ENCODE data around the gene PTPN14. TPM values are rescaled to one million over a fixed set of nuclear protein-coding genes. Genes with fewer than 3 reads are reported as not detected.

Gene PTPN14
- polyA plus RNA-seq, 1 donor from 2014 or later, result 0.07 TPM

DNA sequence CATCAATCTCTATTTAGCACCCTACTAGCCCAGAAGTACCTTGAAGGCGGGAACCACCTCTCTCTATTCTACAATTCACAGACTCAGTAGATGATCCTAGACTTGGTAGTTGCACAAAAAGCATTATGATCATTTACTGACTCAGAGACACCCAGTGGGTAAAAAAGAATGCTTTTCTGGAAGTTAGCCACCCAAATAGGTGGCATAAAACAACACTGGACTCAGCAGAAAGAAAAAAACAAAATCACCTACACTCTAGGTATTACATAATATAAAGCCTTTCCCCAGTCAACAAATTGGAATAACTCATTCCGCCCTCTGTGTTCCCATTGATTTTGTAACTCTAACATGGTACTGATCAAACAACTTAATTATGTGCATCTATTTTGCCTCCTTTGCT lies 126.3 kb downstream of the PTPN14 start:
- Histone ChIP-seq H3K4me3 (ENCODE audit: low read length) (no peak overlapping the region), H4K20me1 (ENCODE audit: insufficient read depth) (no peaks in the 10 kb centered on the region), H2AFZ (ENCODE audit: low read depth, low read length) (no peak overlapping the region), H3K9ac (ENCODE audit: low read length) (no peak overlapping the region), H3K9me2 (ENCODE audit: insufficient read depth, low read length) (no peaks in the 10 kb centered on the region), H3K36me3 (ENCODE audit: insufficient read depth, low read length) (no peaks in the 10 kb centered on the region), H3K27me3 (ENCODE audit: insufficient read depth, low read depth, low read length) (no peaks in the 10 kb centered on the region), H3K79me2 (replicated peaks; ENCODE audit: insufficient read depth, low read length) (no peaks in the 10 kb centered on the region), H3K4me2 (ENCODE audit: low read length) (no peak overlapping the region), H3K27ac (ENCODE audit: low read length) (no peak overlapping the region), H3K9me3 (ENCODE audit: low read length) (no peaks in the 10 kb centered on the region), H3F3A (ENCODE audit: insufficient read depth, low read length, poor library complexity, severe bottlenecking) (no peaks in the 10 kb centered on the region)
- TF ChIP-seq TAF1 (IDR thresholded peaks at IDR 0.05; ENCODE audit: low read depth) (no peak), CTCF (IDR thresholded peaks at IDR 0.05; ENCODE audit: poor library complexity, severe bottlenecking) (no peak), EP300 (conservative IDR thresholded peaks at IDR 0.05; ENCODE audit: poor library complexity, severe bottlenecking) (no peak), REST (IDR thresholded peaks at IDR 0.05; ENCODE audit: borderline replicate concordance) (no peak), POLR2AphosphoS5 (IDR thresholded peaks at IDR 0.05) (no peak), RAD21 (conservative IDR thresholded peaks at IDR 0.05) (no peak), SMC3 (conservative IDR thresholded peaks at IDR 0.05; ENCODE audit: poor library complexity) (no peak), EZH2 (IDR thresholded peaks at IDR 0.05; ENCODE audit: borderline replicate concordance, insufficient read depth, low read length, poor library complexity, severe bottlenecking) (no peak), MXI1 (conservative IDR thresholded peaks at IDR 0.05; ENCODE audit: poor library complexity, severe bottlenecking) (no peak)

DNA sequence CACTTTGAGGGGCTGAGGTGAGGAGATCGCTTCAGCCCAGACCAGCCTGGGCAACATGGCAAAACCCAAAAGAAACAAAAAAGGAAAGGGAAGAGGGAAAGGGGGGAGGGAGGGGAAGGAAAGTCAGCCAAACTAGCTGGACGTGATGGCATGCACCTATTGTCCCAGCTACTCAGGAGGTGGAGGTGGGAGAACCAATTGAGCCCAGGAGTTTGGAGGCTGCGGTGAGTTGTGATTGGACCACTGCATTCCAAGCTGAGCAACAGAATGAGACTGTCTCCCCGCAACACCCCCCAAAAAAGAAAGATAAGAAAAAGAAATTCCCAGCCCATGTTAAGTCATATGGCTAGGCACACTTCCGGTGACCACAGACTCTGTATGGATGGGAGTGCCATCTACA lies 128.4 kb downstream of the PTPN14 start:
- no peaks in the 10 kb centered on the region for H3F3A ChIP-seq (ENCODE audit: insufficient read depth, low read length, poor library complexity, severe bottlenecking)
- H3K4me2 ChIP-seq (ENCODE audit: low read length), result no peak overlapping the region
- H3K9me2 ChIP-seq (ENCODE audit: insufficient read depth, low read length), result no peaks in the 10 kb centered on the region
- no peak overlapping the region for H2AFZ ChIP-seq (ENCODE audit: low read depth, low read length)
- no peaks in the 10 kb centered on the region for H3K36me3 ChIP-seq (ENCODE audit: insufficient read depth, low read length)
- no peak overlapping the region for H3K27ac ChIP-seq (ENCODE audit: low read length)
- TF ChIP-seq EZH2 (IDR thresholded peaks at IDR 0.05; ENCODE audit: borderline replicate concordance, insufficient read depth, low read length, poor library complexity, severe bottlenecking) (no peak), RAD21 (conservative IDR thresholded peaks at IDR 0.05) (no peak), MXI1 (conservative IDR thresholded peaks at IDR 0.05; ENCODE audit: poor library complexity, severe bottlenecking) (no peak), EP300 (conservative IDR thresholded peaks at IDR 0.05; ENCODE audit: poor library complexity, severe bottlenecking) (no peak), SMC3 (conservative IDR thresholded peaks at IDR 0.05; ENCODE audit: poor library complexity) (no peak), POLR2AphosphoS5 (IDR thresholded peaks at IDR 0.05) (no peak), REST (IDR thresholded peaks at IDR 0.05; ENCODE audit: borderline replicate concordance) (no peak), TAF1 (IDR thresholded peaks at IDR 0.05; ENCODE audit: low read depth) (no peak), CTCF (IDR thresholded peaks at IDR 0.05; ENCODE audit: poor library complexity, severe bottlenecking) (no peak)
- no peaks in the 10 kb centered on the region for H3K27me3 ChIP-seq (ENCODE audit: insufficient read depth, low read depth, low read length)
- no peak overlapping the region for H3K9ac ChIP-seq (ENCODE audit: low read length)
- no peaks in the 10 kb centered on the region for H4K20me1 ChIP-seq (ENCODE audit: insufficient read depth)
- H3K9me3 ChIP-seq (ENCODE audit: low read length), result no peaks in the 10 kb centered on the region
- H3K4me3 ChIP-seq (ENCODE audit: low read length), result no peak overlapping the region
- H3K79me2 ChIP-seq (replicated peaks; ENCODE audit: insufficient read depth, low read length), result no peaks in the 10 kb centered on the region

All from neural cell (in vitro differentiated cells).